ENCODE results near the gene CNOT10.
"Not testable (repeated sequence)": the region's sequence is repeated elsewhere in the genome, so short reads cannot be mapped to it uniquely, and the experiment has no call there.

The CNOT10 gene, protein sequence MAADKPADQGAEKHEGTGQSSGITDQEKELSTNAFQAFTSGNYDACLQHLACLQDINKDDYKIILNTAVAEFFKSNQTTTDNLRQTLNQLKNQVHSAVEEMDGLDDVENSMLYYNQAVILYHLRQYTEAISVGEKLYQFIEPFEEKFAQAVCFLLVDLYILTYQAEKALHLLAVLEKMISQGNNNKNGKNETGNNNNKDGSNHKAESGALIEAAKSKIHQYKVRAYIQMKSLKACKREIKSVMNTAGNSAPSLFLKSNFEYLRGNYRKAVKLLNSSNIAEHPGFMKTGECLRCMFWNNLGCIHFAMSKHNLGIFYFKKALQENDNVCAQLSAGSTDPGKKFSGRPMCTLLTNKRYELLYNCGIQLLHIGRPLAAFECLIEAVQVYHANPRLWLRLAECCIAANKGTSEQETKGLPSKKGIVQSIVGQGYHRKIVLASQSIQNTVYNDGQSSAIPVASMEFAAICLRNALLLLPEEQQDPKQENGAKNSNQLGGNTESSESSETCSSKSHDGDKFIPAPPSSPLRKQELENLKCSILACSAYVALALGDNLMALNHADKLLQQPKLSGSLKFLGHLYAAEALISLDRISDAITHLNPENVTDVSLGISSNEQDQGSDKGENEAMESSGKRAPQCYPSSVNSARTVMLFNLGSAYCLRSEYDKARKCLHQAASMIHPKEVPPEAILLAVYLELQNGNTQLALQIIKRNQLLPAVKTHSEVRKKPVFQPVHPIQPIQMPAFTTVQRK
- 6.7 to 34.6 (median 25.9) reads per million in 18 experiments for total RNA-seq

DNA sequence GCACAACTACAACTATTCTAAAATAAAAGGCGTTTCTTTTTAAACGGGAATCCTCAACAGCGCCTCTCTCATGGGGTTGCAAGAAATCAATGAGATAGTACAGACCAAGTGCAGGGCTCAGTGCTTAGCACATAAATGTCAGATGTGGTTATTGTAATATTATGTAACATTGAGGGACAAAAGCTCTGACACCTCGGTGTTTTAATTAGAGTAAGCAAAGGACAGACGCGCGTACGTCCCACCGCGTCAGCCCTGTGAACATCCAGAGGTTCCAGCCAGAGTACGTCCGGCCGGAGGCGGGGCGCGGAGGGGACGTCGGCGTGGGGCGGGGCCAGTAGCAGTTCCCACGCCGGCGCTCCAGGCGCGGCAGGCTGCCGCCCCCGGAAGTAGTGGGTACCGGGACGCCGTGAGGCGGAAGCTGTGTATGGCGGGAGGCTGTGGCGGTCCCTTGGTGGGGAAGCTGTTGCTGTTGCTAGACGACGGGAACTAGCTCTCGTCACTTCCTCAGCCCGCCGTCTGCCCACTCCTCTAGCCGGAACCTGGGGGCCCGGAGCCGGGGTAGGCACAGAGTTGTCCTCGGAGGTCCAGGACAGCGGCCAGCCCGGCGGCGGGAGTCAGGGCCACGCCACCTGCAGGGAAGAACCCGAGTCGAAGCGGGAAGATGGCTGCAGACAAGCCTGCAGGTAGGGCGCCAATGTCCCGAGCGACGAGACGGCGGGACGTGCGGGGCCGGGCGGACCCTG, at the start of gene CNOT10:
CNOT10 (plus strand) TSS at position 389 of the 743 bp plus-strand sequence; CDS start at position 662, 273 bp downstream.
- peak; percentile 97 to 99 for DNase-seq

DNA sequence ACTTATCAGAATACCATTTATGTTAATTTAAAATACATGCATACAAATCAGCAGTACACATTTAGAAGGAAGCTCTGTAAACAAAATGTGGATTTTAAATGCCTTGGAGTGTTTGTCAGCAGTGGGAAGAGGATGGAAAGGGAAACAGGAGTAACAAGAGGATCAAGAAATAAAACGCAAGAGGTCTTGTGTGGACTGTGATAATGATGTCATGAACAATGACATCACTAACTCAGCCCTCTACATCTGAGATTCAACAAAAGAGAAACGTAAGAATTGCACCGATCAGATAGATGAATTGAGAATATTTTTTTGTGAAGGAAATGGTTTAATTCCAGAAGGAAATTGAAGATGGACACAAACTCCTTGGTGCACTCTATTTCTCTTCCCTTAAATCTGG, 44.0 kb upstream of the CNOT10 start:
- DNase-seq: no peak

DNA sequence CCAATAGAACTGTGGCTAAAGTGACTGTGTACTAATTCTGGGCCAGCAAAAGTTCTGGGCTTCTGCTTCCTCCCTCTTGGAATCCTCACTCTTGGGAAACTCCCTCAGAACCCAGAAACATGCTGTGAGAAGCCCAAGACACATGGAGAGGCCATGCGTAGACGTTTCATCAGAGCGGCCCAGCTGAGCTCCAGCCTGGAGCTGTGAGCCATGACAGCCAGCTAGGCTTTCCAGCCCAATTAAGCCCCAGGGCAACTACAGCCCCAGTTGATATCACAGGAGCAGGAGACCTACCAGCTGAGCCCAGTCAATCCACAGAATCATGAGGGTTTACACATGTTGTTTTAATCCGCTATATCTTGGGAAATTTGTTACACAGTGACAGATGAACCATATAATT, 43.6 kb upstream of the CNOT10 start:
- no peak for DNase-seq

DNA sequence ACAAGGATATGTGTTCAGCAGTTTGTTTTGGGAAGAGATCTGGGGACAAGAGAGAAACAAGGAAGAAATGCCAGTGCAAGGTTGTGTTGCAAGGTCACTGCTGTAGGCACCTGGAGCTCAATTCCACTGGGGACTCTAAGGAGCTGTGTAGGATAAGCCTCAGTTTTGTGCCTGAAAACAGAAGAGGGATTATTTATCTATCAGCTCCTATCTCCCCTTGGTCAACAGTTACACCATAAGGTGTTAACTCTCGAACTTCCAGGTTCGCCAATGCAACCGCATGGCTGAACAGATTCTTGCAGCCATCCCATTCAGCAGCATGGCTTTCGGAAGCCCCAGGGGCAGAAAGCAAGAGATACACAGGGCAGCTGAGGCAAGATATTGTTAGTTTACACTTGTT, 41.6 kb upstream of the CNOT10 start:
- no peak for DNase-seq

DNA sequence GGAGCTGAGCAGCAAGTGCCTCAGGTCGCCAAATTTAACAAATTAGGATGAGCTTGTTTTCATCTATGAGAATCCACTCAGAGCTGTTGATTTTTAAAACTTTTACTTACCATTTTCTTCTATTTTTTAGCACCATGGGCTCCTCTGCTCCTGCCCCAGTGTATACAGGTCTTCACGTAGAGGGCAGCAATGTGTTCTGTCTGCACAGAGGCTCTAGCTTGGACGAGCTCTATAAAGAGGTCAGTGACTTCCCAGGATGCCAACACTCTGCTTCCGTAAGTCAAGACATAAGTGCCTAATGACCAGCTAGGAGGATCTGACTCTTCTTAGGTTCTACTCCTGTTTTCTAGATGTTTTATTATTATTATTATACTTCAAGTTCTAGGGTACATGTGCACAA, 41.2 kb upstream of the CNOT10 start:
- DNase-seq: no peak

DNA sequence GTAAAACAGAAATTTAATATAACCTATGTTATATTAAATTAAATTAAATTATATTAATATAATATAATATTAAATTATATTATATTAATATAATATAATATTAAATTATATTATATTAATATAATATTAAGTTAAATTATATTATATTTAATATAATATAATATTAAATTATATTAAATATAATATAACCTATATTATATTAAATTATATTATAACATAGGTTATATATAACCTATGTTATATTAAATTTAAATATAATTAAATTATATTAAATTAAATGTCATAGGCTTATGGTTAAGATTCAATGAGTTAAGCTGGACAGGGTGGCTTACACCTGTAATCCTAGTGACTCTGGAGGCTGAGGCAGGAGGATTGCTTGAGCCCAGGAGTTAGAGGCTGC, 40.6 kb upstream of the CNOT10 start:
- no peak for DNase-seq

DNA sequence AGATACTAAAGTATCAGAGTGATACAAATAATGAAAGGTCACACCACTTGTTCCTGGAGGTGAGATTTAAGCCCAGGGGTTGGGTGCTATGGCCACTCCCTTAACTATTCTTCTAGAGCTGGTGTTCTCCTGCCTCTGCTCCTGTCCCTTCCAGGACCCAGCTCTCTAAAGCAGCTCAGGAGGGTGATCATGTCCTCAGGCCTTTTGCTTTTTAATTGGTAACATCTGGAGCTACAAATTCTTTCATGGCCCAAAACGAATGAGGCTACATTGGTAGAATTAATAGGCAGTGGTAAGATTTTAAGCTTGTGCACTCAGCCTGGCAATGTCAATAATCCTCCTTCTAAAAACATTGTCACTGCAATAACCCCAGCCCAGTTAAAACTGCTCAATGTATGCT, 38.2 kb upstream of the CNOT10 start:
- DNase-seq: no peak

DNA sequence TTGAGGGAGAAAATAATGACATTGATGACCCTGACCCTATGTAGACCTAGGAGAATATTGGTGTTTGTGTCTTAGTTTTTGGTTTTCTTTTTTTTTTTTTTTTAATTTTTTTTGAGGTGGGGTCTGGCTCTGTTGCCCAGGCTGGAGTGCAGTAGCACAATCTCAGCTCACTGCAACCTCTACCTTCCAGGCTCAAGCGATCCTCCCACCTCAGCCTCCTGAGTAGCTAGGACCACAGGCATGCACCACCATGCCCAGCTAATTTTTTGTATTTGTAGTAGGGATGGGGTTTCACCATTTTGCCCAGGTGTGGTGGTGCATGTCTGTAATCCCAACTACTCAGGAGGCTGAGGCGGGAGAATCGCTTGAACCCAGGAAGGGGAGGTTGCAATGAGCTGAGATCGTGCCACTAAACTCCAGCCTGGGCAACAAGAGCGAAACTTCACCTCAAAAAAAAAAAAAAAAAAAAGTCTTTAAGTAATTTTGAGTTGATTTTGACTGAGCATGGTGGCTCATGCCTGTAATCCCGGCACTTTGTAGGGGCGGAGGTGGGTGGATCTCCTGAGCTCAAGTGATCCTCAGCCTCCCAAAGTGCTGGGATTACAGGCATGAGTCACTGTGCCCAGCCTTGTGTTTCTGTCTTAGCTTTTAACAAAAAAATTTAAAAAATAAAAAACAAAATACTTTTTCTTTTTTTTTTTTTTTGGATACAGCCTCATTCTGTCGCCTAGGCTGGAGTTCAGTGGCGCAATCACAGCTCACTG, 32.5 kb upstream of the CNOT10 start:
- DNase-seq: not testable (repeated sequence)

DNA sequence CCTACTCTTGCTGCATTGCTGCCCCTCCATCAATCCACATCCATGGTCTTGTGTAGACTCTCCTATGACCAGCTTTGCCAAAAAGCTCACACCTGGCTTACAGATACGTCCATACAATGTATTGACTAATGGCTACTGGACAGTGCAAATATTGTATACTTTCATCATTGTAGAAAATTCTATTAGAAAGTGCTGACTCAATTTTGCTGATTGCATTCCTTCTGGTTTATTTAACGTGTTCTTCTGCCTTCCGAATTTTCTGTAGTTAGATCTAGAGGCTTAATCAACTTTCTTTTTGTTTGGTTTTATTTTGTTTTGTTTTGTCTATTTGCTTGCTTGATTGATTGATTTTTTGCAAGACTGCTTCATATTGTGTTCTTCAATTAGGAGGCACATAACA, 29.8 kb upstream of the CNOT10 start:
- no peak for DNase-seq

DNA sequence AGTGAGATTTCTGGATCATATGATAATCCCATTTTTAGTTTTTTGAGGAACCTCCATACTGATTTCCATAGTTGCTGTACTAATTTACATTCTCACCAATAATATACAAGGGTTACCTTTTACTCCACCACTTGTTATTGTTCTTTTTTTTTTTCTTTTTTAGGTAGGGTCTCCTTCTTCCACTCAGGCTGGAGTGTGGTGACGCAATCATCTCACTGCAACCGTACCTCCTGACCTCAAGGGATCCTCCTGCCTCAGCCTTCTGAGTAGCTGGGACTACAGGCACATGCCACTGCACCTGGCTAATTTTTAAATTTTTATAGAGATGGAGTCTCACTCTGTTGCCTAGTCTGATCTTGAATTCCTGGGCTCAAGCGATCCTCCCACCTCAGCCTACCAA, 24.4 kb upstream of the CNOT10 start:
- no peak for DNase-seq

DNA sequence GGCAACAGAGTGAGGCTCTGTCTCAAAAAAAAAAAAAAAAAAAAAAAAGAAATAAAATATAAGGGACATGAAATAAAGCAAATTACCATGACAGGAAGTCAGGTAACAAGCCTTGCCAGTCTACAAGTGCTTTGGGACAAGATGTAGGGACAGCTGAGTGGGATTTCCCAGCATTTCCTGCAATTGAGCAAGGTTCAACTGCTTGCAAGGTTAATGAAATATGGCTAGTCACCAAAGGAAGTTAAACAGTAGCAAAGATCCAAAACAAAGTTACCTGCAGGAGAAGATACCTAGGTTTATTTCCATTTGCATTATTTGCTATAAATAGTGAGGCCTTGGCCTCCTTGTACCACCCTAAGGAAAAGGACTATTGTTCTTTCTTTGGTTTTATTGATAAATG, 22.3 kb upstream of the CNOT10 start:
- DNase-seq: no peak

DNA sequence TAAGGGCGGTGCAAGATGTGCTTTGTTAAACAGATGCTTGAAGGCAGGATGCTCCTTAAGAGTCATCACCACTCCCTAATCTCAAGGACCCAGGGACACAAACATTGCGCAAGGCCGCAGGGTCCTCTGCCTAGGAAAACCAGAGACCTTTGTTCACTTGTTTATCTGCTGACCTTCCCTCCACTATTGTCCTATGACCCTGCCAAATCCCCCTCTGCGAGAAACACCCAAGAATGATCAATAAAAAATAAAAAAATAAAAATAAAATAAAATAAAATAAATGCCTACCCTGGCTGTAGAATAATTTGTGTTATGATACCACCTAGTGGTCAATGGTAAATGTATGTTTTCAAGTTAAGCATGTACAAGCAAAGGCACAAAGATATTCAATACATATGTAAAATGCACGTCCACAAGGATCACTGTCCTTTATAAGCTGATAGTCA, 20.3 kb upstream of the CNOT10 start:
- DNase-seq: peak; percentile 4 to 60

DNA sequence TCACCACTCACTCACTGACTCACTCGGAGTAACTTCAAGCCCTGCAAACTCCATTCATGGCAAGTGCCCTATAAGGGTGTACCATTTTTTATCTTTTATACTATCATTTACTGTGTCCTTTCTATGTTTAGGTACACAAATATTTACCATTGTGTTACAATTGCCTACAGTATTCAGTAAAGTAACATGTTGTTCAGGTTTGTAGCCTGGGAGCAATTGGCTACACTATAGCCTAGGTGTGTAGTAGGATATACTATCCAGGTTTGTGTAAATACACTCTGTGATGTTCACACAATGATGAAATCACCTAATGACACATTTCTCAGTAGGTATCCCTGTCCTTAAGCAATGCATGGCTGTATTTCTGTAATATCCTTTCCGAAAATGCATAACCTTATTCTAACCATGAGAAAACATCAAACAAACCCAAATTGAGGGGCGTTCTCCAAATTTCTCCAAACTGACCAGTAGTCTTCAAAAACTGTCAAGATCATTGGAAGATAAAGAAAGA, 17.9 kb upstream of the CNOT10 start:
- no peak for DNase-seq

DNA sequence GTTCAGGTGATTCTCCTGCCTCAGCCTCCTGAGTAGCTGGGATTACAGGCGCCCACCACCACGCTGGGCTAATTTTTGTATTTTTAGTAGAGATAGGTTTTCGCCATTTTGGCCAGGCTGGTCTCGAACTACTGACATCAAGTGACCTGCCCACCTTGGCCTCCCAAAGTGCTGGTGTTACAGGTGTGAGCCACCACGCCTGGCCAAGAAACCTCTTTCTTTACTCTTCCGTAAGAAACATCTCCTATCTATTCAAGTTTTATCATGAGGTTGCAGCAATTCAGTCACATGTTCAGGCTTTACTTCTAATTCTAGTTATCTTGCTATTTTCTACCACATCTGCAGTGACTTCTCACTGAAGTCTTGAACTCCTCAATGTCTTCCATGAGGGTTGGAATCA, 15.8 kb upstream of the CNOT10 start:
- DNase-seq: not testable (repeated sequence)

DNA sequence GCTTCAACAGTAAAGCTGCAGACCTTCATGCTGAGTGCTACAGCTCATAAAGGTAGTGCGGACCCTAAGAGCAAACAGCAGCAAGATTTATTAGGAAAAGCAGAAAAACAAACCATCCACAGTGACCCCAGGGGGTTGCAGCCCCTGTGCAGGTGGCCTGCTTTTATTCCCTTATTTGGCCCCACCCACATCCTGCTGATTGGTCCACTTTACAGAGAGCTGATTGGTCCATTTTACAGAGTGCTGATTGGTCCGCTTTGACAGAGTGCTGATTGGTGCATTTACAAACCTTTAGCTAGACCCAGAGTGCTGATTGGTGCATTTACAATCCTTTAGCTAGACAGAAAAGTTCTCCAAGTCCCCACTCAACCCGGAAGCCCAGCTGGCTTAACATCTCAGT, 11.3 kb upstream of the CNOT10 start:
- not testable (repeated sequence) for DNase-seq

DNA sequence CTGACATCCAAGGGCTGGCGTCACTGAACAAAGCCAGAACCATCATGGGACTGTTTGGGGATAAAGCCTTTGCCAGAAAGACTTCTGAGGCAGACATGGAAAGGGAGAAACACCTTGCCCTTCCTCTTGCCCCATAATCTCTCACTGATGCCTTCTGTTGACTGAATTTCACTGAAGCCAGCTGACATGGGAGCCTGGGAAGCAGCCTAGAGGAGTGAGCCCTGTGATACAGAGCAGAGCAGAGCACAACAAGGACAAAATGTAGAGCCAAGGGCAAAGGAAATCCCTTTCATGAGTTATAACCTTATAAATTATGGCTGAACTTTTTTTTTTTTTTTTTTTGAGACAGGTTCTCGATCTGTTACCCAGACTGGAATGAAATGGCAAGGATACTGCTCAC, 9.8 kb upstream of the CNOT10 start:
- DNase-seq: no peak

DNA sequence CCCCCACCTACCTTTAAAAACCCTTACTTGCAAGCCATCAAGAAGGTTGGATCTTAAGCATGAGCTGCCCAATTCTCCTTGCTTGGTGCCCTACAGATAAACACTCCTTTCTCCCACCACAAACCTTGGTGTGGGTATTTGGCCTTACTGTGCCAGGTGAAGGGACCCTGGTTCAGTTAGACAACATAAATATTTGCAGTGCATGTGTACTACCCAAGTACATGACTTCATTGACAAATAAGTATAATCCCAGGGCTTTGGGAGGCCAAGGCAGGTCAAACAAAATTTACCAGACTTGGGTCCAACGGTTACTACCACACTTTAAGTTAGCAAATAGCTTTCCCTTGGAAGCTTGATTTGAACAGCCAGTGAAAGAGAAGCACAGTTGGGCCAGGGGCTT, 9.3 kb upstream of the CNOT10 start:
- no peak for DNase-seq

DNA sequence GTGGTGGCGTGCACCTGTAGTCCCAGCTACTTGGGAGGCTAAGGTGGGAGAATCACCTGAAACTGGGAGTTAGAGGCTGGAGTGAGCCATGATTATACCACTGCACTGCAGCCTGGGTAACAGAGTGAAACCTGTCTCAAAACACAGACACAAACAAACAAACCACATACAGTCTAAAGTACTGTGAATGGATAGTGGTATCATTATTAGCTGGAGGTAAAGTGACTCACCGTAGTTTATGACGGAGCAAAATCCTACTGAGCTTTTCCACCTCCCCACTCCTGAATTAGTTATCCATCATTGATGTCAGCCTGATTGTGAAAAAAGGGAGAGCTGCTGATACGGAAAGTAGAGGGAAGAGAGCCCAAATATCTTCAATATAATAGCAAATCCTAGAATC, 3.2 kb upstream of the CNOT10 start:
- DNase-seq: no peak

DNA sequence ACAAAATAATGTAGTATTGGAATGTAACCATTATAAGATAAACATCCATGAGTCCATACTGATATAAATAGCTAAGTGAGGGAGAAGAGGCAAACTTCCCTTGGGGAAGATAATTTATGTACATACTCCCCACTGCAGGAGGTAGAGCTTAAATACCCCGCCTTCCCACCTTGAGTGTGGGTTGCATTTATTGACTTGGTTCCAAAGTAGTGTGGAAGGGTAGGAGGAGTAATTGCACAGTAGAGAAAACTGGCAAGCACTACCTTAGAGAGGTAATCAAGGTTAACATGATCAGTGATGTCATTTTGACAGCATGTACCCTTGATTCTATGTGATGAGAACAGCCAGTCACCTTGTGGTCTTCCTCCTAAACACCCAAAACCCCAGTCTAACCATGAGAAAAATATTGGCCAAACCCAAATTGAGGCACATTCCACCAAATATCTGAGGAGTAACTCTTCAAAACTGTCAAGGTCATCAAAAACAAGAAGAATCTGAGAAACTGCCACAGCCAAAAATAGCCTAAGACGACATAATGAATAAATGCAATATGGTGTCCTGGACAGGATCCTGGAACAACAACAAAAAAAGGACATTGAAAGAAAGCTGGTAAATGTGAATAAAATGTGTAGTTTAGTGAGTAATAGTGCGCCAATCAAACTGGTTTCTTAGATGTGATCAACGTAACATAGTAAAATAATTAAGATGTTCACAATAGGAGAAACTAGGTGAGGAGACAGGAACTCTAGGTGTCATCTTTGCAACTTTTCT, 774 bp upstream of the CNOT10 start:
- DNase-seq: no peak

DNA sequence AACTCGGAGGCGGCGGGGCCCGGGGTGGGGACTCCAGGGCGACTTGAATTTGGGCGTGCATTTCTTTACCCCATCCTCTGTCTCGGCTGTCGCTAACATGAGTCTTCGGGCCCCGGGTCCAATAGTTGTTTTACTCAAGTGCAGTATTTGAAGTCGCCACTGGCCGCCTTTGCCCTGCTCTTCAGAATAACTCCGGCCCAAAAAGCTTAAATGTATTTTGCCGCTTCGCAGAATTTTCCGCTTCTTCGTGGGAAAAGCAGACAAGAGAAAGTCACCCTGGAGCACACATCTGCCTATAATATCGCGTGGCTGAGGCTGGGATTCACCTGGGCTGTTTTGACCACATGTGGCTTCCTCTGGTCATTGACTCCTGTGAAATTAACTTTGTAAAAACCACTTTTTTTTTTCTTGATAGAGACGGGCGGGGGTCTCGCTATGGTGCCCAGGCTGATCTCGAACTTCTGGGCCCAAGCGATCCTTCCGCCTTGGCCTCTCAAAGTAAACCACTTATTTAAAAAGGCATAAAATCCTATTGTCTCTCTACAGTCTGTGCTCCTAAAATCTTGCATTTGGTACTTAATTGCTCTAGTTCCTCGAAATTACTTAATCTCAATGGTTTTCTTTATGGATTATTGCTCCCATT, 676 bp downstream of the CNOT10 start:
- DNase-seq: no peak

DNA sequence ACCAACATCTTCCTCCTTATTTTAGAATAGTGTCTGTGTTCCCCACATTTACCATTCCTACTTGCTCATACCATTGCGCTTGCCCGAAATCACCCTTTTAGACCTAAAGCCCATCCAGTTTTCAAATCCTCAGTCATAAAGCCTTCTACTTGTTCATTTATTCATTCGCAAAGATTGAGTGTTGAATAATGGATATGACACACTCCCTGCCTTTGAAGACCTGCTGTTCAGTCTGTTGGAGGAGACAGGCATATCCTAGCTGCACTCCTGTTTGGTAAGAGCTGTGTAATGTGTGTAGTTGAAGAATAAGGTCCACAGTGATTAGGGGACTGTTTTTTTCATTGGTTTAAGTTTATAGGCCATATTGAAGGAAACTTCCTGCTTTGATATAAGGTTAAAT, 1.7 kb downstream of the CNOT10 start:
- no peak for DNase-seq

All from inflammatory macrophage (primary cell).